TTC549 (cell line): ENCODE measurements around the gene LILRA2.
"Not testable (repeated sequence)": the region's sequence is repeated elsewhere in the genome, so short reads cannot be mapped to it uniquely, and the experiment has no call there.

Experiments used
- FAIRE-seq: peaks from 2 replicates; lab custom pipeline; 2012; peaks lifted over from hg19 to GRCh38; lab: Jason Lieb, UNC

The LILRA2 gene

DNA sequence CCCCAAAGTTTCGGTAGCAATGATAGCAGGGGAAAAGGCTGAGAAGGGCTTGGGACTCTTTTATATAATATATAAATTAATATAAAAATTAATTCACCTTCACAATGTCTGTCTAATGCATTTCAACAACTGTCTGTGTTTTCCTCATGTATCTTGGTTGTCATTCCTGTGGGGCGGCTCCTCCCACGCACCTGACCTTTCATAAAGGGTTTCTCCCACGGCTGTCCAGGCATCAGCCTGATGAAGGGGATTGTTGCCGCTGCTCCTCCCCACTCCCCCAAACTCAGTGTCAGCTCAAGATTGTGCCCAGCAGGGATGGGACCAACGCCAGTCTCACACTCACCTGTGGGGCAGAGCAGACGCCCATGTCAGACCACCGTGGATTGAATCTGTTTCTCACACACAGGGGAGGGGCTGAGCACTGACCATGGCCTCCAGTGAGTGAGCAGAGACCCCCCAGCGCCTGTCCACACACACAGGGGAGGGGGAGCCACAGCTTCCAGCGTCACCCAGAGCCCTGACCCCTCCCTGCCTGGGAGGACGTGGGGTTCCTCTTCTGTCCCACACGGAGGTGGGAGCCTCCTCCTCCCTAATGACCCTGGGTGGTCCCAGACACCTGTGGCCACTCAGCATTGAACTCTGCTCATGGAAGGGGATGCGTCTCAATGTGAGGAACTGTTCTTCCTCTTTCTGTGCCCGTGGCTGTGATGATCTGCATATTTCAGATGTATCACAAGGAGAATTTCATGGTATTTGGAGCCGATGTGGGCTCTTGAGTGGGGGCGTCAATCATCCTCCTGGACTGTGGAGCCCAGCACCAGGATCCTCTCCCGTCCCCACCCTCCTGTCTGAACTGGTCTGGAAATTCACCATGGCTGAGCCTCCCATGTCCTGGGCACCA is 1.6 kb upstream of the LILRA2 start:
- FAIRE-seq = not testable (repeated sequence)

GRCh38 chr19:54572696-54573311 is 786 bp upstream of the LILRA2 start:
- no peak for FAIRE-seq

DNA sequence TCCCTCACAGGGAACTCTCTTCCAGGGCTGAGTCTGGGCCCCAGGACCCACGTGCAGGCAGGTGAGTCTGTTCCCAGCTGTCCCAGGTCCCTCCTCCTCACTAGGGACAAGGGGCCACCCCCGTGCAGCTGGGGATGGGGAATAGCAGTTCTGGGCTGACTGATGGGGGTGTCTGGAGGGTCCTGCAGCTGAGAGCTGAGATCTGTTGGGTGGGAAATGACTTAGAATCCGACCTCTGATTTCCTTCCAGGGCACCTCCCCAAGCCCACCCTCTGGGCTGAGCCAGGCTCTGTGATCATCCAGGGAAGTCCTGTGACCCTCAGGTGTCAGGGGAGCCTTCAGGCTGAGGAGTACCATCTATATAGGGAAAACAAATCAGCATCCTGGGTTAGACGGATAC is 461 bp downstream of the LILRA2 start:
- FAIRE-seq = no peak

- no peak for FAIRE-seq
These were observed 1.0 kb downstream of the LILRA2 start for GRCh38 chr19:54574527-54575056.

DNA sequence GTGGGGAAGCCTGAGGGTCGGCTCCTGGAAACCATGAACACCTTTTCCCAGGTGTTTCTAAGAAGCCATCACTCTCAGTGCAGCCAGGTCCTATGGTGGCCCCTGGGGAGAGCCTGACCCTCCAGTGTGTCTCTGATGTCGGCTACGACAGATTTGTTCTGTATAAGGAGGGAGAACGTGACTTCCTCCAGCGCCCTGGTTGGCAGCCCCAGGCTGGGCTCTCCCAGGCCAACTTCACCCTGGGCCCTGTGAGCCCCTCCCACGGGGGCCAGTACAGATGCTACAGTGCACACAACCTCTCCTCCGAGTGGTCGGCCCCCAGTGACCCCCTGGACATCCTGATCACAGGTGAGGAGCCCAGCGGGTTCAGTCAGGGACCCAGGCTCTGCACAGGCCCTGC is 1.6 kb downstream of the LILRA2 start:
- FAIRE-seq = not testable (repeated sequence)

GRCh38 chr19:54576411-54576976 is 2.9 kb downstream of the LILRA2 start:
- FAIRE-seq = no peak

- no peak for FAIRE-seq
These were observed 3.7 kb downstream of the LILRA2 start for GRCh38 chr19:54577334-54577733.

GRCh38 chr19:54578268-54578667 is 4.7 kb downstream of the LILRA2 start:
- not testable (repeated sequence) for FAIRE-seq

- no peak for FAIRE-seq
These were observed 12.8 kb downstream of the LILRA2 start for GRCh38 chr19:54586397-54586796.

- no peak for FAIRE-seq
These were observed 13.4 kb downstream of the LILRA2 start for GRCh38 chr19:54587026-54587425.

- FAIRE-seq = not testable (repeated sequence)
These were observed 19.9 kb downstream of the LILRA2 start, which contains the start of gene LILRA1 for GRCh38 chr19:54593445-54593844. TSS of gene LILRA1 (plus strand) at chr19:54593632. CDS start at chr19:54594245, 613 bp downstream.

DNA sequence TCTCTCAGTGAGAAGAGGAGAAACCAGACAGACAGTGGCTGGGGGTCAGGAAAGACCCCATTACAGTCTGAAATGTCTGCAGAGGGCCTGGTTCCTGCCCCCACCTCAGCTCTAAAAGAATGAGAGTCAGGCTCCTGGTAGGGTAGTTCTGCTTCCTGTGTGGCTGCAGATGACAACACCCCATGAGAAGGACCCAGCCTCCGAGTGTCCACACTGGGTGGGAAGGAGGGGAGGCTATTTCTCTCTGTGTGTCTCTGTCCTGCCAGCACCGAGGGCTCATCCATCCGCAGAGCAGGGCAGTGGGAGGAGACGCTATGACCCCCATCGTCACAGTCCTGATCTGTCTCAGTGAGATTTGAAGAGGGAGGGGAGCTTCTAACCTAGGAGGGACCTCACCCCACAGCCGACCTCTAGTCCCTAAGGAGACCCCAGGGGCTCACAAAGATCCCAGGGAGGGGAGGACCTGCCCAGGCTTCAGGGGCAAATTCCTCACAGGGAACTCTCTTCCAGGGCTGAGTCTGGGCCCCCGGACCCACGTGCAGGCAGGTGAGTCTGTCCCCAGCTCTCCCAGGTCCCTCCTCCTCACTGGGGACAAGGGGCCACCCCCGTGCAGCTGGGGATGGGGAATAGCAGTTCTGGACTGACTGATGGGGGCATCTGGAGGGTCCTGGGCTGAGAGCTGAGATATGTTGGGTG is 20.5 kb downstream of the LILRA2 start:
- not testable (repeated sequence) for FAIRE-seq

DNA sequence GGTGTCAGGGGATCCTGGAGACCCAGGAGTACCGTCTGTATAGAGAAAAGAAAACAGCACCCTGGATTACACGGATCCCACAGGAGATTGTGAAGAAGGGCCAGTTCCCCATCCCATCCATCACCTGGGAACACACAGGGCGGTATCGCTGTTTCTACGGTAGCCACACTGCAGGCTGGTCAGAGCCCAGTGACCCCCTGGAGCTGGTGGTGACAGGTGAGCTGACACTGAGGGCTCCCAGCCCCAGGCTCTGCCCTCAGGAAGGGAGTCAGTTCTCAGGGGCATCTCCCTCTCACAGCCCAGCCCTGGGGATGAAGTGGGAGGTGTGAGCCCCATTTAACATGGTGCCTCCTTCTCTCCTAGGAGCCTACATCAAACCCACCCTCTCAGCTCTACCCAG is 21.1 kb downstream of the LILRA2 start:
- FAIRE-seq = no peak

- FAIRE-seq = not testable (repeated sequence)
These were observed 22.3 kb downstream of the LILRA2 start for GRCh38 chr19:54595680-54596436.

DNA sequence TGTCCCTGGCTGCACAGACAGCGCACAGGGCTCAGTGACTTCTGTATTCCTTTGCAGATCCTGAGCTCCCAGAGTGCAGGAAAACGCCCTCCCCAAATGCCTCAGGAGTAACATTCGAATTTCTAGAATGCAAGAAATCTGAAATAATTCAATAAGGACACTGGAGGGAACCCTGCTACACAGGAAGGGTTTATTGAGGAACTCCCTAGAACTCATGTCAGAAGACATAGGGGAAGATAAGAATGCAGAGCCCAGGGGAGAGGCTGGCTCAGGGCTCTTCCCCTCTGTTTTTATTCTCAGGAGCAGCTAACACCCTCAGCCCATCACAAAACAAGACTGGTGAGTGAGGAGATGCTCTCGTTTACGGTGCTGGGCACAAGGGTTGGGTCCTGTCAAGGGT is 26.6 kb downstream of the LILRA2 start:
- FAIRE-seq = no peak

DNA sequence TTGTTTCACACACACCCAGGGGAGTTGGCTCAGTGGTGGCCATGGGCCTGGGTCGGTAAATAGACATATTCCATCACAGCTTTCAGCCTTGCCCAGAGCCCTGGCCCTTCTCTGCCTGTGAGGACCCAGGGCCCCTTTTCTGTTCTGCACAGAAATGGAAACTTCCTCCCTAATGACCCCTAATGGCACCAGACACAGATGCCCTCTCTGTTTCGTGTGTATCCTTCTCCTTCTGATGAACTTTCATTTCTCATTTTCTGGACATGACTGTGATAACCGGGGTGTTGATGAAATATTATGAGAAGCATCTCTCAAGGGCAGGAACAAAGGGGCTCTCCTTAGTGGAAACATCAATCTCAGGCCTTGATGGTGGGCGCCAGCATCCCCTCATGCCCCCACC is 32.6 kb downstream of the LILRA2 start:
- FAIRE-seq = no peak

- no peak for FAIRE-seq
These were observed 33.5 kb downstream of the LILRA2 start for GRCh38 chr19:54606891-54607784.

- FAIRE-seq = no peak
These were observed 34.2 kb downstream of the LILRA2 start for GRCh38 chr19:54607785-54608150.

DNA sequence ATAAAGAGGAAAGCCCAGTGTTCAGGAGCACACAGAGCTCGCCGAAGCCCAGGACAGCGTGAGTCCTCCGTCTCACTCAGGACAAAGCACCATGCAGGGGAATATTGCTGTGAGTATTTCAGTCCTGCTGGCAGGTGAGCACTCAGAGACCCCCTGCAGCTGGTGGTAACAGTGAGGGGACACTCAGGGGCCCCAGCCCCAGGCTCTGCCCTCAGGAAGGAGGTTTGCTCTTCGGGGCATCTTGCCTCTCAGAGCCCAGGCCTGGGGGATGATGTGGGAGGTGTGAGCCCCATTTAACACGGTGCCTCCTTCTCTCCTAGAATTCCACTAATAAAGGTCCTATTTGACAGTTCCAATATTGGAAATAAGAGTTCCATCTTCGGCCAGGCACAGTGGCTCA is 34.6 kb downstream of the LILRA2 start:
- no peak for FAIRE-seq

- no peak for FAIRE-seq
These were observed 35.2 kb downstream of the LILRA2 start for GRCh38 chr19:54608792-54609191.

GRCh38 chr19:54609356-54609791 is 35.8 kb downstream of the LILRA2 start:
- FAIRE-seq = no peak
